DOHH2 (cell line): Measurements from ENCODE around the gene B3GLCT.

Experiments used
- CTCF ChIP-seq: fragments of 200-600 bp; sonication (generic); IDR thresholded peaks from one replicate; pipeline ENCODE4 v1.5.1; 2014; ENCODE audit warnings: antibody characterized with exemption, mild to moderate bottlenecking, low read depth, low read length; ENCODE audit not compliant: poor library complexity, severe bottlenecking
- EZH2phosphoT487 ChIP-seq: fragments of 200-600 bp; sonication (generic); IDR thresholded peaks from 2 replicates; pipeline ENCODE4 v1.6.1; 2017; ENCODE audit warnings: borderline replicate concordance, mild to moderate bottlenecking, antibody characterized with exemption, low read length, moderate library complexity, mixed read lengths

DNA sequence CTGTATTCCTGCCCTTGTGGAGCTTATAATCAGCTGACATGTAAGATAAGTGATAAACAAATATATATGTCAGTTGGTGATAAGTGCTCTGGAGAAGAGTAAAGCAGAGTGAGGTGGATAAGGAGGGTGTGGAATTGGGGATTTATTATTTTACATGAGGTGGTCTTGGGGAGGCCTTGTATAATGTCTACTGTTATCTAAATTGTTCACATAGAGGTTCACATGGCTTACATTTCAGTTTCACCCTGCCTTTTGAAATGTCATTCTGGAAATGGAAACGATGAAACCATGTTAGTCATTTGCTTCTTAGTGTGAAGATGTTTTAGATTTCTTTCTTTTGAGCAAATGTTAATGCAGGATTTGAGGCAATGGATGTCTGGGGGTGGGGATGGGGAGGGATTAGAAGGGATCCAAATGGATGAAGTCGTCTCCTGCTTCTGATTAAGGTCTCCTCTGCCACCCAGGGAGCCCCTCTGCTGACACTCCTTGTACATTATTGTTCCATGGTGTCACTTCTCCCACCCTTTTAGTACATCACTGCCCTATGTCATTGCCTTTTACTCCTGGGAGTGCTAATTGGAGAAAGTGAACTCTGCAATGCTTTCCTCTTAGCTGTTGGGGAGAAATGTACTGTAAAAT lies 14.0 kb downstream of the B3GLCT start:
- TF ChIP-seq CTCF (no peak), EZH2phosphoT487 (no peak)
